ENCODE results near the gene FLVCR2.

The FLVCR2 gene

GRCh38 chr14:75542588-75543091 lies 35.8 kb upstream of the FLVCR2 start:
- no peak overlapping the region for H3K9ac ChIP-seq (ENCODE audit: low read length)
- no peaks in the 10 kb centered on the region; the same call in 1 of the 2 replicates for H3K27me3 ChIP-seq (ENCODE audit: control insufficient read depth, insufficient read depth, low read length)
- peaks cover 15% of the 10 kb centered on the region for H3K4me1 ChIP-seq (ENCODE audit: control insufficient read depth, insufficient read depth, low read length)
- H3K36me3 ChIP-seq (ENCODE audit: control insufficient read depth, insufficient read depth, low read length) = no peaks in the 10 kb centered on the region
- no peak overlapping the region for H3K4me3 ChIP-seq (ENCODE audit: low read depth, low read length)
- H3K9me3 ChIP-seq (ENCODE audit: control insufficient read depth, insufficient read depth, low read depth, low read length) = no peaks in the 10 kb centered on the region
- no peak overlapping the region for H3K27ac ChIP-seq (ENCODE audit: low read depth, low read length)

GRCh38 chr14:75543253-75543652 lies 35.2 kb upstream of the FLVCR2 start:
- Histone ChIP-seq H3K36me3 (ENCODE audit: control insufficient read depth, insufficient read depth, low read length) (no peaks in the 10 kb centered on the region), H3K27ac (ENCODE audit: low read depth, low read length) (no peak overlapping the region), H3K4me3 (ENCODE audit: low read depth, low read length) (no peak overlapping the region), H3K4me1 (ENCODE audit: control insufficient read depth, insufficient read depth, low read length) (peaks cover 15% of the 10 kb centered on the region), H3K27me3 (ENCODE audit: control insufficient read depth, insufficient read depth, low read length) (no peaks in the 10 kb centered on the region; the same call in 1 of the 2 replicates), H3K9ac (ENCODE audit: low read length) (no peak overlapping the region), H3K9me3 (ENCODE audit: control insufficient read depth, insufficient read depth, low read depth, low read length) (no peaks in the 10 kb centered on the region)

- Histone ChIP-seq H3K4me1 (ENCODE audit: control insufficient read depth, insufficient read depth, low read length) (peaks cover 15% of the 10 kb centered on the region), H3K27me3 (ENCODE audit: control insufficient read depth, insufficient read depth, low read length) (no peaks in the 10 kb centered on the region; the same call in 1 of the 2 replicates), H3K9ac (ENCODE audit: low read length) (no peak overlapping the region), H3K9me3 (ENCODE audit: control insufficient read depth, insufficient read depth, low read depth, low read length) (no peaks in the 10 kb centered on the region), H3K27ac (ENCODE audit: low read depth, low read length) (no peak overlapping the region), H3K36me3 (ENCODE audit: control insufficient read depth, insufficient read depth, low read length) (no peaks in the 10 kb centered on the region), H3K4me3 (ENCODE audit: low read depth, low read length) (no peak overlapping the region)
Measured at GRCh38 chr14:75543786-75544185, 34.6 kb upstream of the FLVCR2 start.

- Histone ChIP-seq H3K27ac (ENCODE audit: low read depth, low read length) (no peak overlapping the region), H3K27me3 (ENCODE audit: control insufficient read depth, insufficient read depth, low read length) (no peaks in the 10 kb centered on the region; the same call in 1 of the 2 replicates), H3K9me3 (ENCODE audit: control insufficient read depth, insufficient read depth, low read depth, low read length) (no peaks in the 10 kb centered on the region), H3K9ac (ENCODE audit: low read length) (no peak overlapping the region), H3K36me3 (ENCODE audit: control insufficient read depth, insufficient read depth, low read length) (no peaks in the 10 kb centered on the region), H3K4me3 (ENCODE audit: low read depth, low read length) (no peak overlapping the region), H3K4me1 (ENCODE audit: control insufficient read depth, insufficient read depth, low read length) (peaks cover 8% of the 10 kb centered on the region)
Measured at GRCh38 chr14:75545907-75546306, 32.5 kb upstream of the FLVCR2 start.

- no peaks in the 10 kb centered on the region for H3K9me3 ChIP-seq (ENCODE audit: control insufficient read depth, insufficient read depth, low read depth, low read length)
- H3K27me3 ChIP-seq (ENCODE audit: control insufficient read depth, insufficient read depth, low read length) = no peaks in the 10 kb centered on the region
- no peaks in the 10 kb centered on the region for H3K36me3 ChIP-seq (ENCODE audit: control insufficient read depth, insufficient read depth, low read length)
- no peak overlapping the region for H3K27ac ChIP-seq (ENCODE audit: low read depth, low read length)
- peaks cover 7% of the 10 kb centered on the region for H3K4me1 ChIP-seq (ENCODE audit: control insufficient read depth, insufficient read depth, low read length)
- H3K4me3 ChIP-seq (ENCODE audit: low read depth, low read length) = no peak overlapping the region
- H3K9ac ChIP-seq (ENCODE audit: low read length) = no peak overlapping the region
Measured at GRCh38 chr14:75547552-75548250, 30.7 kb upstream of the FLVCR2 start.

- Histone ChIP-seq H3K9me3 (ENCODE audit: control insufficient read depth, insufficient read depth, low read depth, low read length) (no peaks in the 10 kb centered on the region), H3K36me3 (ENCODE audit: control insufficient read depth, insufficient read depth, low read length) (no peaks in the 10 kb centered on the region), H3K4me1 (ENCODE audit: control insufficient read depth, insufficient read depth, low read length) (0 out of 2 replicates have a peak, but pooled peaks cover 3% of the 10 kb centered on the region), H3K9ac (ENCODE audit: low read length) (no peak overlapping the region), H3K4me3 (ENCODE audit: low read depth, low read length) (no peak overlapping the region), H3K27me3 (ENCODE audit: control insufficient read depth, insufficient read depth, low read length) (no peaks in the 10 kb centered on the region), H3K27ac (ENCODE audit: low read depth, low read length) (no peak overlapping the region)
Measured at GRCh38 chr14:75548544-75548943, 29.9 kb upstream of the FLVCR2 start.

- Histone ChIP-seq H3K36me3 (ENCODE audit: control insufficient read depth, insufficient read depth, low read length) (no peaks in the 10 kb centered on the region), H3K4me3 (ENCODE audit: low read depth, low read length) (no peak overlapping the region), H3K27ac (ENCODE audit: low read depth, low read length) (no peak overlapping the region), H3K27me3 (ENCODE audit: control insufficient read depth, insufficient read depth, low read length) (no peaks in the 10 kb centered on the region), H3K9ac (ENCODE audit: low read length) (no peak overlapping the region), H3K4me1 (ENCODE audit: control insufficient read depth, insufficient read depth, low read length) (peaks cover 5% of the 10 kb centered on the region; the same call in 1 of the 2 replicates), H3K9me3 (ENCODE audit: control insufficient read depth, insufficient read depth, low read depth, low read length) (no peaks in the 10 kb centered on the region)
Measured at GRCh38 chr14:75549169-75549568, 29.3 kb upstream of the FLVCR2 start.

- Histone ChIP-seq H3K27me3 (ENCODE audit: control insufficient read depth, insufficient read depth, low read length) (no peaks in the 10 kb centered on the region), H3K4me3 (ENCODE audit: low read depth, low read length) (no peak overlapping the region), H3K9ac (ENCODE audit: low read length) (no peak overlapping the region), H3K9me3 (ENCODE audit: control insufficient read depth, insufficient read depth, low read depth, low read length) (no peaks in the 10 kb centered on the region), H3K27ac (ENCODE audit: low read depth, low read length) (no peak overlapping the region), H3K4me1 (ENCODE audit: control insufficient read depth, insufficient read depth, low read length) (peaks cover 11% of the 10 kb centered on the region), H3K36me3 (ENCODE audit: control insufficient read depth, insufficient read depth, low read length) (no peaks in the 10 kb centered on the region)
Measured at GRCh38 chr14:75551021-75551420, 27.4 kb upstream of the FLVCR2 start.

- no peak overlapping the region for H3K27ac ChIP-seq (ENCODE audit: low read depth, low read length)
- H3K9me3 ChIP-seq (ENCODE audit: control insufficient read depth, insufficient read depth, low read depth, low read length) = peaks cover 11% of the 10 kb centered on the region
- H3K4me3 ChIP-seq (ENCODE audit: low read depth, low read length) = no peak overlapping the region
- peaks cover 11% of the 10 kb centered on the region for H3K4me1 ChIP-seq (ENCODE audit: control insufficient read depth, insufficient read depth, low read length)
- no peak overlapping the region for H3K9ac ChIP-seq (ENCODE audit: low read length)
- no peaks in the 10 kb centered on the region for H3K27me3 ChIP-seq (ENCODE audit: control insufficient read depth, insufficient read depth, low read length)
- H3K36me3 ChIP-seq (ENCODE audit: control insufficient read depth, insufficient read depth, low read length) = no peaks in the 10 kb centered on the region
Measured at GRCh38 chr14:75553157-75553556, 25.3 kb upstream of the FLVCR2 start.

GRCh38 chr14:75553761-75554364 lies 24.6 kb upstream of the FLVCR2 start:
- Histone ChIP-seq H3K27me3 (ENCODE audit: control insufficient read depth, insufficient read depth, low read length) (no peaks in the 10 kb centered on the region), H3K36me3 (ENCODE audit: control insufficient read depth, insufficient read depth, low read length) (no peaks in the 10 kb centered on the region), H3K9ac (ENCODE audit: low read length) (no peak overlapping the region), H3K4me3 (ENCODE audit: low read depth, low read length) (no peak overlapping the region), H3K9me3 (ENCODE audit: control insufficient read depth, insufficient read depth, low read depth, low read length) (peaks cover 15% of the 10 kb centered on the region), H3K27ac (ENCODE audit: low read depth, low read length) (no peak overlapping the region), H3K4me1 (ENCODE audit: control insufficient read depth, insufficient read depth, low read length) (peaks cover 11% of the 10 kb centered on the region)

- no peak overlapping the region for H3K27ac ChIP-seq (ENCODE audit: low read depth, low read length)
- H3K36me3 ChIP-seq (ENCODE audit: control insufficient read depth, insufficient read depth, low read length) = no peaks in the 10 kb centered on the region
- H3K9ac ChIP-seq (ENCODE audit: low read length) = no peak overlapping the region
- H3K9me3 ChIP-seq (ENCODE audit: control insufficient read depth, insufficient read depth, low read depth, low read length) = peaks cover 15% of the 10 kb centered on the region
- H3K4me1 ChIP-seq (ENCODE audit: control insufficient read depth, insufficient read depth, low read length) = peaks cover 11% of the 10 kb centered on the region
- H3K27me3 ChIP-seq (ENCODE audit: control insufficient read depth, insufficient read depth, low read length) = no peaks in the 10 kb centered on the region
- no peak overlapping the region for H3K4me3 ChIP-seq (ENCODE audit: low read depth, low read length)
Measured at GRCh38 chr14:75554482-75554881, 23.9 kb upstream of the FLVCR2 start.

Data from HUES6 (cell line).